ENCODE measurements around the gene KISS1R.

Gene KISS1R

DNA sequence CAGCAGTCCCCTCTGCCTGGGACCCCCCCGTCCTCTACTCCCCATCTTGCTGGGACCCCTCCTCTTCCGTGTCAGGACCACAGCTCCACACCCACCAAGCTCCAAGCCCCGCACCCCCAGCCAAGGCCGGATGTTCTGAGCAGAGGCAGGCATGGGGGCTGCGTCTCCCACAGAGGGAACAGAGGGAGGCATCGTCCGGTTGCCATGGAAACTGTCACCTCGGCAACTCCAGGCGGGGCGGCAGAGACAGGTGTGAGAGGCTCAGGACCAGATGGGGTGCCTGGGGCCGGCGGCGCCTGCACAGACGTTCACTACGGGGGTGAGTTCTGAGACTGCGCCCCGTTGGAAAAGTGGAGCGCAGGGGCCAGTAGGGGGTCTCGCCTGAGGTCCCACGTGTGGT is 18.5 kb upstream of the KISS1R start:
- DNase-seq (ENCODE audit: extremely low read depth, insufficient read length) = peak; percentile 38
- Histone ChIP-seq H3K27me3 (replicated peaks; ENCODE audit: control insufficient read depth, insufficient read depth, low read length) (no peaks in the 10 kb centered on the region), H3K4me3 (replicated peaks; ENCODE audit: low read depth, low read length) (no peak overlapping the region), H3K36me3 (ENCODE audit: control insufficient read depth, insufficient read depth, low read length) (peaks cover 6% of the 10 kb centered on the region)
- TF ChIP-seq CTCF (IDR thresholded peaks at IDR 0.05; ENCODE audit: insufficient read depth, low read length, poor library complexity, severe bottlenecking) = no peak

DNA sequence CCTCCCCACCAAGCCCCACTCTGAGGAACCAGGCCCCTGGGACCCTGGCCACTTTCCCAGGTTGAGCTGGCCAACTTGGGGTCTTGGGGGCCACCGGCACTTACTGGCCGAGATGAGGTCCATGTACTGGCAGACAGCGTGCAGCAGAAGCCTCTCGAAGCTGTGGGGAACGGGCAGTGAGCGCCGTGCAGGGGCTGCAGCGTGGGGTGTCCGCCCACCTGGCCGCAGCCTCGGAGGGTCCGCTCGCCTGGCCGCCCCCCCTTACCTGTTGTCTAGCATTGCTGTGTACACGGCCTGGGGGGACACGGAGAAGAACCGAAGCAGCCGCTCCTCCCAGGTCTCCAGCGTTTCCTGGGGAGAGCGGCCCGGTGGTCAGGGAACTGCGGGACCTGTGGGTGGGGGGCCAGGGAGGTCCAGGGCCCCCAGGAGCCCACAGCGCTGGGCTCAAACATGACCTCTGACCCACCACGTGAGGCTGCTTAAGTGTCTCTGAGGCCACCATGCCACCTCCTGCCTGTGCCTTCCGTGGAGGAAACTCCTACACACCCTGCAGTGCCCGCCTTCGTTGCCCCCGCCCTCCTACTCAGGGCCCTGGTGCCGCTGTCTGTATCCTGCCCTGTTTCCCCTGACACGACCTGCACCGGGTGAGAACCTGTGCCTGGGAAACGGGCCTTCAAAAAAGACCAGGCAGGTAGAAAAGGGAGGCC is 17.6 kb upstream of the KISS1R start:
- DNase-seq (ENCODE audit: extremely low read depth, insufficient read length) = peak; percentile 9

DNA sequence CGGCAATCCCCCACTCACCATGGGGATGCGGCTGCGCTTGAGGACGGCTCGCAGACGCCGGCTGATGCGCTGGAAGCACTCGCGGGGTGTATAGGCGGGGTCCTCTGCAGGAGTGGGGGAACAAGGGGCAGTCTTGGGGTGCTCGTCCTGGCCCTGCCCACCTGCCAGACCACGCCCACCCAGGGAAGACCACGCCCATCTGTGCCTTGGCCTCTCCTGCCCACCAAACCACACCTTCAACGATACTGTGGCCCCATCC is 17.2 kb upstream of the KISS1R start:
- H3K36me3 ChIP-seq (ENCODE audit: control insufficient read depth, insufficient read depth, low read length) = peaks cover 6% of the 10 kb centered on the region
- TF ChIP-seq CTCF (IDR thresholded peaks at IDR 0.05; ENCODE audit: insufficient read depth, low read length, poor library complexity, severe bottlenecking) = no peak

More for the DNA sequence above, 17.6 kb upstream of the KISS1R start:
- peaks cover 6% of the 10 kb centered on the region for H3K36me3 ChIP-seq (ENCODE audit: control insufficient read depth, insufficient read depth, low read length)
- TF ChIP-seq CTCF (IDR thresholded peaks at IDR 0.05; ENCODE audit: insufficient read depth, low read length, poor library complexity, severe bottlenecking) = no peak
- H3K27me3 ChIP-seq (replicated peaks; ENCODE audit: control insufficient read depth, insufficient read depth, low read length) = no peaks in the 10 kb centered on the region
- no peak overlapping the region for H3K4me3 ChIP-seq (replicated peaks; ENCODE audit: low read depth, low read length)

DNA sequence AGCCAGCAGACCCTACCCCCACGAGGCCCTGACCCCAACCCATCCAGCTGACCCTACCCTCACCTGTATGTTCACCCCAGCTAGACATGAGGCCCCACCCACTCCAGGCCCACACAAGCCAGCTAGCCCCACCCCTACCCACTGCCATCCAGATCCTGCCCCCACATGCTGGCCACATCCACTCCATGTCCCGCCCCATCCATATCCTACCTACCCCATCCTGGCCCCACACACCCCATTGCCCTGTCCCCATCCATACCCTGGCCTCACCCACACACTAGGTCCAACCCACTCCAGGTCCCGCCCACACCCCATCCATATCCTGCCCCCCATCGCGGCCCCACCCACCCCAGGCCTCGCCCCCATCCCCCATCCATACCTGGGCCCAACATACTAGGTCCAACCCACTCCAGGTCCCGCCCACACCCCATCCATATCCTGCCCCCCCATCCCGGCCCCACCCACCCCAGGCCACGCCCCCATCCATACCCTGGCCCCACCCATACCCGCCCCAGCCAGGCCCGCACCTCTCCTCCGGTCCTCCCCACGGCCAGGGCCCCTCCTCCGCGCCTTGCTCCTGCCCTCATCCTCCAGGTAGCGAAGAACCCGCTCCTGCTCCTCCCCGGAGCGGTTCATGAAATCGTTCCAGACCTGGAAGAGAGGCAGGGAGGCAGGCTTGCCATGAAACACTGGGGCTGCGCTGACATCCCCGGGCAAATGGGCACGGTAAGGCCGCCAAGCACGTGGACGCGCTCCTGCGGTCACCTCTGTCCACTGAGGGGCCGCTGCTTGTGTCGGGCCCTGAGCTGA is 16.6 kb upstream of the KISS1R start:
- peak; percentile 34 for DNase-seq (ENCODE audit: extremely low read depth, insufficient read length)
- TF ChIP-seq CTCF (IDR thresholded peaks at IDR 0.05; ENCODE audit: insufficient read depth, low read length, poor library complexity, severe bottlenecking) = no peak
- H3K4me3 ChIP-seq (replicated peaks; ENCODE audit: low read depth, low read length) = no peak overlapping the region
- no peaks in the 10 kb centered on the region for H3K27me3 ChIP-seq (replicated peaks; ENCODE audit: control insufficient read depth, insufficient read depth, low read length)
- peaks cover 6% of the 10 kb centered on the region for H3K36me3 ChIP-seq (ENCODE audit: control insufficient read depth, insufficient read depth, low read length)

More for the DNA sequence above, 17.2 kb upstream of the KISS1R start:
- Histone ChIP-seq H3K27me3 (replicated peaks; ENCODE audit: control insufficient read depth, insufficient read depth, low read length) (no peaks in the 10 kb centered on the region), H3K4me3 (replicated peaks; ENCODE audit: low read depth, low read length) (no peak overlapping the region)
- no peak for DNase-seq (ENCODE audit: extremely low read depth, insufficient read length)

DNA sequence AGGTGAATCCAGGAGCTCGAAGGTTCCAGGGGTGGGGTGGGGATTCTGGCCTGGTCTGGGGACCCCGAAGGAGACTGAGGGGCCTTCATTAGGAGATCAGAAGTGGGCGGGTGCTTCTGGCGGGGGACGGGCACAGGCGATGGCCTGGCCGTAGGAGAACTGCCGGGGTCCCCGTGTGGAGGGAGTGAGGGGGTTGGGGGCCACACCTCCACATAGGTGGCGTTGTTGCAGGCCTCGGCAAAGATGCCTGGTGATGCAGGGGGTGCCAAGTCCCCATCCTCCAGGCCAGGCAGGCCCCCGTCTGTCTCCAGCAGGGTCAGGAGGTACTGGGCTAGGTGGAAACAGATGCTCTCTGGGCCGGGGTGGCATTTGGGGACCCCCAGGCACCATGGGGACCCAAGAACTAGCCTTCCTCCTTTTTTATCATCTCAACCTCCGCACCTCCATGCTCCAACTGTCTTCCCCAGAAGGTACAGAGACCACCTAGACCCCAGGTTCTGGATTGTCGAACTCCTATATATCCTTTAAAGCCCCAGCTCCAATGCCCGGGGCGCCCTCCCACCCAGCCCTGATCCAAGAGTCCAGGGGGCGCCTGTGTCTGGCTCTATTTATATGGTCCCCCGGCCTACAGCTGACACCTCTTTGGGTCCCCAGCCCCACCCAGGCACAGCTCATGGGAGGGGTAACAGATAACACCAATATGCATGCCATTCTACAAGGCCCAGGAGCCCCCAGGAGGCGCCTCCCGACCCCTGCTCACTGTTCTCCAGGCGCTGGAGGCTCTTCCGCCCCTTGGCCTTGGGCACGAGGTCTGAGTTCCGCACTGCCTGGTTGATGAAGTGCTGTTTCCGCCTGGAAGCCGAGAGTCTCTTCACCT is 15.7 kb upstream of the KISS1R start:
- no peak for TF ChIP-seq CTCF (IDR thresholded peaks at IDR 0.05; ENCODE audit: insufficient read depth, low read length, poor library complexity, severe bottlenecking)
- H3K36me3 ChIP-seq (ENCODE audit: control insufficient read depth, insufficient read depth, low read length) = peaks cover 6% of the 10 kb centered on the region
- no peaks in the 10 kb centered on the region for H3K27me3 ChIP-seq (replicated peaks; ENCODE audit: control insufficient read depth, insufficient read depth, low read length)
- H3K4me3 ChIP-seq (replicated peaks; ENCODE audit: low read depth, low read length) = no peak overlapping the region
- peak; percentile 2 for DNase-seq (ENCODE audit: extremely low read depth, insufficient read length)
